ENCODE measurements around the gene FBN1.

The FBN1 gene

DNA sequence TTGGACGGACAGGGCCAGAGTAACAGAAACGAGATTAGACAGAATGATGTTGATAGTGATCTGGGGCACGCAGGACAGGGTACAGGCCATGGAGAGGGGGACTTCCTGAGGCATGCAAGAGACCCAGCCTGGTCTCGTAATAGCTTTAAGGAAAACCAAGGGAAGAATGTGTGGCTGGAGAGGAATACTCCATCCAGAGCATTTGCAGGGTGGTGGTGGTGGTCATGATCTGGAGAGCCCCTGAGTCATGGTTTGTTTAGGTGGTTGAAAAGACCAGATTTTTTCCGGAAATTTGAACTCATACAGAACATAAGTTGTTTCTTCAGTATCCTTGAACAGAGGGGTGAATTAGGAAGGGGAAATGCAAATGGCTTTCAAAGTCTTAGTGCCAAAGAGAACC is 175.8 kb downstream of the FBN1 start:
- peak; percentile 56 for DNase-seq (ENCODE audit: low read depth, low spot score)

DNA sequence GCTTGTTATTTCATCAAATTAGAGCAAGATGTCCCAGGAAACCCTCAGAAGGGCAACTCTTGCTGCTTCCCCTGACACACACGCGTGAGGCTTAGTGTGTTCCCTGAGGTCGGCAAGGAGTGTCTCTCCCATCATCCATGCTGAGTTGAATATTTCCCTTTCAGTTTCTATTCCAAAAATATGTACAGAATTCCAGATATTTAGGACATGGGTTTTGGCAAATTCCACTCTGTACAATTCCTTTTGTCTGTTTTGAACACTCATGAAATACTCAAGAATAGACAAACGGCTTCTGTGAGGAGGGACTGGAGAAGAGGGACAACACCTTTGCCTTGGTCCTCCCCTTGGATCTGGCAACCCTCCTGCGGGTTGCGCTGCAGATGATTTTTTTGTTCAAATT is 176.2 kb downstream of the FBN1 start:
- peak; percentile 68 for DNase-seq (ENCODE audit: low read depth, low spot score)

DNA sequence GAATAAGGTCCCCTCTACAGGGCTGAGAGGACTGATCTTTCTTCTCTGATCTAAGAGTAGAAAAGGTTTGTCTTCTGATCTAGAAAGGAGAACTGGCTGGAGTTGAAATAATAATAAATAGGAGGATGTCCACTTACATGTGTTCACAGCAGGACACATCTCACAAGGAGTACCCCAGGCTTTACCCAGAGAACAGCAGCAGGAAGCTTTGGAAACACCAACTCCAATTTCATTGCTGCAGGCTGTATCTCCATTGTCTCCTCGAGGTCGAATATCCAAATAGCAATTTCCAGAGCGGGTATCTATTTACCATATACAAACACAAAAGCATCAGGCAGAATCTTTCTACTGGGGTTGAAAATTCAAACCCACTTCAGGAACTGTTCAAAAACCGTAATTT is 177.7 kb downstream of the FBN1 start:
- DNase-seq (ENCODE audit: low read depth, low spot score) = no peak

DNA sequence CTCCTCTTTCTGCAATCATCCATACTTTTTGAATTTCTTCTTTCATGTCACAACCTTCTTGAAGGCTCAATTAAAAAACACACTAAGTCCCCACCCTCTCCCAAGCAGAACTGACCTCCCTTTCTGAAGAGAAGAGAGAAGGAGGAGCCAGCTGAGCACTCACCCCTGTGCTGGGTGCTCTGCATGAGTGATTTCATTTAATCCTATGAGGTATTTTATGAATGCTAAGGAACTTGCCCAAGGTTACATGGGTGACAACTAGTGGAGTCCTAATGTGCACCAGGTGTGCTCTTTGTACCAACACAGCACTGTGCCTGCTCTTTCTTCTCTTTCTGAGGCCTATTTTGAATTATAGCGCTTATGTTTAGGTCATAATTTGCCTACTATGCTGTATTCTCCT is 178.7 kb downstream of the FBN1 start:
- no peak for DNase-seq (ENCODE audit: low read depth, low spot score)

DNA sequence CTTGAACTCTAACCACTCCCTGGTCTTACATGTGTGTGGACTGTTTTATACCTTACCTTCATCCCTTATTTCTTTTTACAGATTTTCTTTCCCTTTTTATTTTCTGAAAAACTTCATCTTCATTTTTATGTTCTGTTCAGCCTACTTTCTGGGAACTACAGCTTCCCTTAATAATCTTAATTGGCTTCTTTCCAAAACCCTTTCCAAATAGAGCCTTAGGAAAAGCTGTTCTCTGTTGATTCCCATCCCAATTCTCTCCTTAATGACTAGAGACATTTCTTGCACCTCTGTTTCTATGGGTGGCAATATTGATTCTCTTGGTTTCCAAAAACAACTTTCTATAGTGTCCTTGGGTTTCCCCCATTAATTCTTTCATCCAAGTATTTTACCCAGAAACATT is 179.4 kb downstream of the FBN1 start:
- no peak for DNase-seq (ENCODE audit: low read depth, low spot score)

DNA sequence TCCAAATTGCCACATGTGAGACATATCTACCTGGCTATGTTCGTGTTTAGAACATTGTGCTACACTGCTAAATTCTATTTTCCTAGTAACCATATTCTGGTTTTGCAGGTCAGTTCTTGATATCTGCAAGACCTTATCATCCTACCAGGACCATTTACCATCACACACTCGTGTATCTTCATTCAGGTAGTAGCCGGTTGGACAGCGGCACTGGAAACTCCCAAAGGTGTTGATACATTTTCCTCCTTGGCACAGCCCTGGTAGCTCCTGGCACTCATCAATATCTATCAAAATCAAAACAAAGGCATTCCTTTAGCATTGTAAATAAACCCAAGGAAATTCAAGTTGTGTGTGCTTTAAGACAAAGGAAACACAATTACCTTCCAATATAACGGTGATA is 180.1 kb downstream of the FBN1 start:
- DNase-seq (ENCODE audit: low read depth, low spot score) = no peak

DNA sequence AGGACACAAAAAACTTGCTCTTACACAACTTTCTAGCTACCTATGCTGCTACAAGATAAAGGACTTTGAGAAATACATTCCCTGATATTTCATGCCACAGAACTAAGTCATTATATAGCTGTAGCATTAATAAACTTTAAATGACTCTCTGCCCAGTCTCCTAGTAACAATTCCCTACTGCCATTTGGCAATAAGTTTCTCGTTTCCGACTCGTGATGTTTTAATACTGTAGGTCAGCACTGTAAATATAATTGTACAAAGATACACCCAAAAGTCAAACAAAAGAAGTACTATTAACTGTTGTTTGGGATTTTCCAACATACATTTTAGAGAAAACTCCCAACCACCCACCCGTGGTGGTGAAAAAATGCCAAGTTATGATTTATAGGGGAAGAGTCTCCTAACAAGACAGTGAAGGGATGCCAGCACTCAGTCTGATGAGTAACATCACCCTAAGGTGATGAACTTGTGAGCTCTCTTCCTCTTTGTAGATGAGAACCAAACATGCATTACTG is 182.1 kb downstream of the FBN1 start:
- no peak for DNase-seq (ENCODE audit: low read depth, low spot score)

DNA sequence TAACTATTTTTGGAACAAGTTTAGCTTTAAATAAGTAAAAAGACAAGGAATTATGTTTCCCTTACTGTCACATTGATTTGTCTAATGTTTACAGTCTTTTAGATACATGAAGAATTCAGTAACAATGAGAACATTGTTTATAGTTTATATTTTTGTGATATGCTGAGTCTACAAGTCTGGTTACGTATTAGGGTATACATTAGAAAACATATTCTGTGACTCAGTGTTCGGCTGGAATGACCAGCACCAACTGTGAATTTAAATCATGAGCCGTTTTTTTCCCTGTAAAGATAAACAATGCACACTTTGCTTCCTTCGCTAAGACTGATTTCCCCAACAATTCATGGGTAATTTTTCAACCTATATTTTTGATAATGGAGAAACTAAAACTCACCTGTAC is 182.8 kb downstream of the FBN1 start:
- DNase-seq (ENCODE audit: low read depth, low spot score) = no peak

DNA sequence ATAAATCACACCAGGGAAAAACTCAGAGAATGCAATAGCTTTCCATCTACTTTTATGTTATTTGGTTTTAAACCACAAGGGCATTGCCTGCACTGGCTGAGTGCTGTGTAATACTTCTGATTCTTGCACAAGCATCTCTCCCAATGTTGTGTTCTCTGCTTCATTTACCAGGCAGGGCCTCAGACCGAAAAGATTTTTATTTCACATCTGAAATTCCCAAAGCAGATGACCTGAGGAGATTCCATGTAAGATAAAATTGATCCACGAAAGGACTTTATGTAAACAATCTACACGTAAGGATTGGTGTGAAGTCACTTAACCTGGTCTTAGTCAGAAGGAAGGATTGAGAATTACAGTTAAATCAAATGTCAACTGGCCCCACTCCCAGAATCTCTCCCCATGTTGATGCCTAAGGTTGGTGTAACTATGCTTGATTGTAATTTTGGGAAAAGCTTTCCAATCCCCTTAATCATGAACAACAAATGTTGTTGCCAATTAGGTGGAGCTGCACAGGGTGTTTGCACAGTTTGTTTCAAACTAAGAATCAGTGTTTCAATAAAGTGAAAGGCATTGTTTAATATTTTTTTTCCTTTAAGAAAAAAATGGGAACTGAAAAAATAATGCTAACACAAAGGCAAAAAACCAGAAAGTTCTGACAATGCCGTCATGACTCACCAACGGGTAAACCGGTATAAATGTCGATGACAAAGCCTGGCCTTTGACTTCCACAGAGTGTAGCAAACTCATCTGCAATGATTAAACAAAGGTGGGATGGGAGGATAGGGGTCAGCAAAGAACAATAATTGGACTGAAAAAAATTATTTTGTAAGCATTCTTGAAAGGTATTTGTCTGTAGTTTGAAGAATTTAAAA is 185.7 kb downstream of the FBN1 start:
- peak; percentile 30 for DNase-seq (ENCODE audit: low read depth, low spot score)

DNA sequence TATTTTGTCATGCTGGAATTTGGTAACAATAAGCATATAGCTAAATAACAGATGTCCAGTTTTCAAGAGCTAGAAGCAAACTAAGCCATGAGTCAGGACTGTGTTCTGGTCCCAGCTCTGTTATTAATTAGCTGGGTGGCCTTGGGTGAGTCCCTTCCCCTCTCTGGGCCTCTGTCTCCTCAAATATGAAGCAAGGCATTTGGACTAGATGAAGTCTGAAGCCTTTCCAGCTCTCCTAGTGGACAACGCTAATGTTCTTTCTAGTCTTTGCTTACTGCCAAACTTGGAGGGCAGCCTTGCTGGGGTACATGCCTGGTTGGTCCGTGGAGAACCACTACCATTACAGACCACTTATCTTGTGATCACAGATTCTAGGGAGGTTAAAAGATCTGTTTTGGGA is 186.6 kb downstream of the FBN1 start:
- no peak for DNase-seq (ENCODE audit: low read depth, low spot score)

DNA sequence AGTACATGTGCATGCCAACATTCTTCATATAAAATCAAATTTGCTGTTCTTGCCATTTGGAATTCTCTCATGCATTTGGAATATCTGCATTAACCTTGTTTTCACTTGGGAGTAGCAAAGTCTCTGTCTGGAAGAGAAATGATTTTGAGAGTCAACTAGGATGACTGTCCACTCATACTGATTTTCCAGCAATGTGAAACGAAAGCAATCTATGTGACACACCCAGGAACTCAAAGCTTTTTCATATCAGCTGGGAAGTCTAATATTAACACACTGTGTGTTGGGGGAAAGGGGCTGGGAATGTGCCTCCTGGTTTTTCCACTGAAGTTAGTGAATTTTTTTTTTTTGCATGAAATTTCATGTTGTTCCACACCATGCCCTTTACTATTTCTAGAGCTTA is 189.4 kb downstream of the FBN1 start:
- no peak for DNase-seq (ENCODE audit: low read depth, low spot score)

DNA sequence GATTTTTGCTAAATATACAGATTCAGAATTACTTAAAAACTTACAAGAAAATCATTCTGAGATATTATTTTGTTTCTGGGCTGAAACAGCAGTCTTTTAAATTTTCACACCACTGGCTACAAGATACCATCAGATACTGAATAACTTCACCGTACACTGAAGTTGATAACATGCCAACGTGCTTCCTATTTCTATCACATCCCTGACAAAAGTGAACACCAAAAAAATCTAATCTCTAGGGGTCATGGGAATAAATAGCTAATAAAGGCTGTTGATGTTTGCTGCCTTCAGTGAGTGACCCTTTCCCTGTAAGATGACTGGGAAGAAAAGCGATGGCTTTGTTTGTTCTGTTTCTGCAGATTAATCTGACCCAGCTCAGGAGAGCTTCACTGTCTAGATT is 193.8 kb downstream of the FBN1 start:
- DNase-seq (ENCODE audit: low read depth, low spot score) = no peak

DNA sequence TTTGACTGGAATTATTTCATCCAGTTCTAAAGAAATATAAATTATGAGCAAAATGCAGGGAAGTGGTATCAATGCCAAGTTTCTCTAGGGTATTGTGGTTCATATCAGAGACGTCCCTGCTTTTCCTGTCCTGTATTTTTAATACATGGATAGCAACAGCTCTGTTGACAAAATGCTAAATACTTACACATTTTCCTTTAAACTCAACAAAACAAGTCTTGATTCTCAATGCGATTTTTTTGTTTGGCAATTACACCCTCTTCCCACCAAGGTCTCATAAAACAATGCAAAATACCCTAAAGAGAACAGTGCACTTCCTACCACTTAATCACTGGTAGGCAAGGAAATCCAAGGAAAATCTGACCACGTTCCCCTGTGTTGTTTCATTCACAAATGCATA is 194.3 kb downstream of the FBN1 start:
- no peak for DNase-seq (ENCODE audit: low read depth, low spot score)

DNA sequence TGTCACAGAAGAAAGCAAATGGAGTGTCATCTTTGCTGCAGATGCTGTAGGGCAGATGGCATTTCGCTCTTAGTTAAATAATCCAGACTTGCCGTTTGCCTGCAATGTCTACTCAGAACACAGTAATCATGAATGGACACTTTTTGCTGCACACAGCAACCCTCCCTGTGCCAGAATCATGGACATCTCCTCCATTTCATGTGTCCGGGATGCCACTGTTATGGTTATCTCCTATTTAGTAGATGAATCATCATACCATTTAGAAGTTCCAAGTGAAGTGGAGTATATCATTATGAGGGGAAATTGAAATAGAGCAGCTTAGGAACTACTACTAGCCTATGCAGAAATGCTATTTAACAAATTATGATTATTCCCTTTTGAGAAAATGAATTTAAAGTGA is 195.8 kb downstream of the FBN1 start:
- no peak for DNase-seq (ENCODE audit: low read depth, low spot score)

DNA sequence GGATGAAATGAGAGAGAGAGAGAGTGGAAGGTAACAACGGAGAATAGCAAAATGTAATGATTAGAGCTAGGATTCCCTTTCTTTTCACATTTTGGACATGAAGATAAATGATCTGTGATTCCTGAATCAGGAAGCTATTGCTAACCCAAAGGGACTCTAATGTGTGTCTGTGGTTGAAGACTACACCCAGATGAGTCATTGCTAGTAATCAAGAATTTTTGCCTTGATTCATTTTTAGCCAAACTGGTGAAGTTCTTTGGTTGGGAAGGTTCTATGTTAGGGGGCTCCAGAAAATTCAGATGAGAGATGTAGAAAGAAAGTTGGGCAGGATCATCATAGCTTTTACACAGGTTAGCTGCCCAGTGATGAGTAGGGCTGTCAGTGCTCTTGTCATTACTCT is 197.9 kb downstream of the FBN1 start:
- DNase-seq (ENCODE audit: low read depth, low spot score) = no peak

DNA sequence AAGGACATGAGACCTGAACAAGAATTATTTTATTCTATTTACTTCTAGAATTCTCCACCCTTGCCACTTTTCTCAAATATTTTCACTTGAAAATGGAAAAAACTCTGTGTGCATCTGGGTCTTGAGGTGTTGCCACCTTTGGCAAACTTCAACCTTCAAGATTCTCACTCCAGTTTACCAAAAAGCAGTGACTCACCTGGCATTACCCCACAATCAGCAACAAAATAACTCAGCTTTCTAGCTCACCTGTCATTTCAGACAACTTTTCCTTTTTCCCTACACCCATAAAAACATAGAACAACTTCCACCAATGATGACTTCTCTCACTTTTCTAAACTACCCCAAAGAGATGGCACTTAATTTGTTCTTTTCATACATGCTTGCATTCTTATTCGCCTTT is 198.5 kb downstream of the FBN1 start:
- DNase-seq (ENCODE audit: low read depth, low spot score) = no peak

DNA sequence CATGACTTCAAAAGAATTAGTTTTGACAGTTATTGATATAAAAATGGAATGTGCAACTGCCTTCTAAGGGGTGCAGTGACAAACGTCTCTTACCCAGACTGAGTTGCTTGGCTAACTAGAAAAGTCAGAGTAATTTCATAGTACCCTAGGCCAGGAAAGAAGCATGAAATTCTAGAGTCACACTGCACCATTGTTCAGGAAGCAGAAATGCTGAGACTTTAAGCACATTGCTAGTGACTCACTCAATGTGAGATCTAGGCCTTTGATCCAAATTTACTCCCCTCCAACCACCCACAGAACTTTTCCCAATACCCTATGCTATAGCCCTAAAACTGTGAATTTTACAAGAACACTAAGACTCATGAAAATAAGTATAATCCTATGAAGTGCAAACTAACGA is 203.5 kb downstream of the FBN1 start:
- no peak for DNase-seq (ENCODE audit: low read depth, low spot score)

DNA sequence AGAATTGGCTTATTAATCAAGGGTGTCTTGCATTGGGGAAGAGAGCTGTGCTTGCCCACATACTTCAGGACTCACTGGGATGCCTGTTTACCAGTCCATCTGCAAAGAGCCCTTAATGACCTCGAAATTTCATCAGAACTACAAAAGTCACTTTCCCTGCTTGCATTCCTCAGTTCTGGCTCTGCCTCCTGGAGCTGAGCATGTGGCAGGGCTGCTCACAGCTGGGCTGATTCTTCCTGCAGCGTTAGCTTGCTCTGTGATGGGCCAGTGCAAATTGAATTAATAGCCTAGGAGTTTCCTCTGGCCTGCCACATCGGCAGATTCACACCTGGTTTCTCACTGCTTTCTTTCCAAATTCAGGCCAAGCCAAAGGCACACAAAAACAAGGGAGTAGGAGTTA is 205.4 kb downstream of the FBN1 start:
- DNase-seq (ENCODE audit: low read depth, low spot score) = peak; percentile 57

DNA sequence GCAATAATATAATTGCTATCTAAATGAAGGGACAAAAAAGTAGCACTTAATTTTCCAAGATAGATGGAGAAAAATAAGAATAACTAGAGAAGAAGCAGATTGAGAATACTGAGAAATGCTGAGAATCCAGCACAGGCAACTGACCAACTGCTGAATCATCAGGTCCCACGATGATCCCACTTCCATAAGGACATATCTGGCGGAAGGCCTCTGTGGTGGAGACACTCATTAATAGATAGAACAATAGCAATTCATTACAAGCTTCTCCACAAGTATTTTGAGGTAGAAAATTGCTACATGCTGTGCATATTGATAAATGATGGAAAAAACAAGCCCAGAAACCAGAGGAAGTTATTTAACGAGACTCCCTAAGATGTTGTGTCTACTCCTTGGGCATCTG is 208.3 kb downstream of the FBN1 start:
- DNase-seq (ENCODE audit: low read depth, low spot score) = peak; percentile 56

DNA sequence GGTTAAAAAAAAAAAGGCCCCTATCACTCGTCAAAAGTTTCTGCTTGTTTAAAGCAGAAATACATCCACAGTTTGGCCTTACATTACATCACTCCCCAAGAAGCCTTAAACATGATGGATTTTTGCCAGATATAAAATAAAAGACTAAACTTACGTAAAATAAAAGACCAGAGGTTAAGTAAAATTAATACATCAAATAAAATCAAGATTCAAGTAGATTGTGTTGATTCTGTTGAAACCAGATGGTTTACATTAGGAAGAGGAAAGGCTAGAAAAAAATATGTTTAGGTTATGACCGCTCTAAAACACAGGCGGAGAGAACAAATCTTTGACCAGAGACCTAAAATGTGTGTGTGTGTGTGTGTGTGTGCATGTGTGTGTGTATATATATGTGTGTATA is 210.2 kb downstream of the FBN1 start:
- DNase-seq (ENCODE audit: low read depth, low spot score) = no peak

DNA sequence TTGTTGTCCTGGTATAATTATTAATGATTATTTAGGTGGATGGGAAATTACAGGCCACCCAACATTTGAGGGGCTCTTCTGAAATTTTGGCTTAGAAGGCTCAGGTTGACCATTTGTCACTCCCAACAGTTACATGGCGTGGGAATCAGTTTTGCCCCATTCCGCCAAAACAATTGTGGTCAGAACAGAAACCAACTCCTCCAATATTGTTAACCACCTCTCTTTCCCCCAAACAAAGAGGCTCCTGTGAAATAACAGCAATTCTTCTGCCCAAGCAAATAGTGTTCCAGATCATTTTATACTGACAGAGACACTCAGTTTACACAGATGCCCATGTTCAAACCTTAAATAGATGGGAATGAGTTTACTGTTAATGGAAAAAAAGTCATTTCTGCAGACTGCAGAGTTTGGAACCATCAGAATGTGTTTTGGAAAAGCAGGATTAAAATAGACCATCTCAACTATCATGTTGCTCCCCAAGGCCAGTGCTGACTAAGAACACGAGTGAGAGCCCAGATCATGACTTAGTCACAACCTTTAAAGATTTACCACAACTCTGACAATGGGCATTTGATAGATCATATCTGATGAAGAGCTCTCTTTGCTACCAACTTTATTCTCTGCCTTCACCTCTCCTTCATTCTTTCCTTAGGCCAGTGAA is 212.2 kb downstream of the FBN1 start:
- no peak for DNase-seq (ENCODE audit: low read depth, low spot score)

DNA sequence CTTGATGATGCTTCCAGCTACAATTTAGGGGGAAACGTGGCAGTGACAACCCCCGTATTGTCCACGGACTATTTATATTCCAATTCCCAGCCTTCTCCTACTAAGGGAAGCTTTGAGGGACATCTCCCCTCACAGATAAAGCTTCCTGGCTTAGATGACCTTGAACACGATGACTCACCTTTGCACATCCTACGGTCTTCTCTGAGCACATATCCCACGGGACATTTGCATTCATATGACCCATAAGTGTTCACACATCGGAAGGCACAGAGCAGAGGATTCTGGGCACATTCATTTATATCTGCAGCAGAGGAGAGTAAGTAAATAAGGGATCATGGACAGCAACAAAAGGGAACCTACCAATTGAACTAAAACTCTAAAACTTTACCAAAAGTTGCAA is 212.8 kb downstream of the FBN1 start:
- DNase-seq (ENCODE audit: low read depth, low spot score) = no peak

DNA sequence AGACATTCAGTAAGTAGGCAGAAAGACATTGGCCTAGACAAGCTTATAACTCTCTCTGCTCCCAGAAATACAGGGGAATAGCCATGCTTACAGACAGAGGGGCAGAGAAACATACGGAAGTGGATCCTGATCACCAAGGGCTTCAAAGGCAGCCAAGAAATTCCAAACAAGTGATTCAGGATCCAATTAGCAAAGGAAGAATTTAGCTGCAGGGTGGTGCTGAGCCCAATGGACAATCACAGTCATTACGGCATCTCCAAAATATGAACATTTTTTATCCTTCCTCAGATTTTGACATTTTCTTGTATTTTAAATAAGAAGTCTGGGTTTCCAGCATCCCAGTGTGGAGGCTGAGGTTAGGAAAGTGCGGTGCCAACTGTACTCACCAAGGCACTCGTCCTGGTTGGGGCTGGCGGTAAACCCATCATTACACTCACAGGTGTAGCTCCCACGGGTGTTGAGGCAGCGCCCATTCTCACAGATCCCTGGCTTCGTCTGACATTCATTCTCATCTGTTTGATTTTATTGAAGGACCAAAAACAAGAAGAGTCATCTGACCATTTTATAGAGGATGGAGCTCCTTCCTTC is 217.5 kb downstream of the FBN1 start:
- DNase-seq (ENCODE audit: low read depth, low spot score) = peak; percentile 91
